ENCODE measurements around the gene HOXB13. TPM values are rescaled to one million over a fixed set of nuclear protein-coding genes. Genes with fewer than 3 reads are reported as not detected.

The HOXB13 gene
- total and polyA plus RNA-seq, 2 donors from 2014 or later: not detected

DNA sequence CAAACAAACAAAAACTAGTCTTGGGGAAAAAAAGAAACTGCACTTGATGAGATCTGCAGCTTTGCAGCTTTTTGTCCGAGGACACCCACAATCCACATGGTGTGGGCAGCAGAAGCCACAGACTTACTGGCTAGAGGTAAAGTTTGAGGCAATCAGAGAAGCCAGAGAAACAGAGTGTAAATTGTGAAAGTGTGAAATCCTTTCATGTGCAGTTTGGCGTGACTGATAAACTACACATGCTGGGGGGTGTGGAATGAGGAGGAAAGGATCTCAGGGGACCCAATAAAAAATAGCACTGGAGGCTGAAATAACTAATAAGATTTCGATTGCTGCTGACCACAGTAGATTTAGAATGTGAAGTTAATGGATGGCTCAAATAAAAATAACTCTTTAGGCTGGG is 42.4 kb upstream of the HOXB13 start:
- FAIRE-seq (no peak), DNase-seq (peak in 1 of 5 donors; percentile 3)
- Histone ChIP-seq H3K4me3 (ENCODE audit: low read length in 3 of 3) (no peak overlapping the region), H3K9me3 (ENCODE audit: control insufficient read depth in 2 of 3, insufficient read depth in 1 of 3, low read length in 3 of 3) (peaks cover 0 to 3% (median 0%) of the 10 kb centered on the region in 3 donors), H3K9ac (ENCODE audit: low read length in 3 of 3) (no peak overlapping the region), H3K4me1 (ENCODE audit: control insufficient read depth in 2 of 3, insufficient read depth in 2 of 3, low read depth in 1 of 3, low read length in 3 of 3) (no peaks in the 10 kb centered on the region), H3K27ac (ENCODE audit: low read depth in 2 of 2, low read length in 2 of 2) (no peak overlapping the region), H3K36me3 (ENCODE audit: control insufficient read depth in 2 of 3, insufficient read depth in 3 of 3, low read length in 3 of 3) (no peaks in the 10 kb centered on the region), H3K27me3 (ENCODE audit: control insufficient read depth, insufficient read depth, low read length) (no peaks in the 10 kb centered on the region)
- no peak for TF ChIP-seq CTCF (IDR thresholded peaks at IDR 0.05; ENCODE audit: borderline replicate concordance, extremely low read depth, insufficient read depth)
- intact Hi-C loops (cut with DNase I): no loop called here

DNA sequence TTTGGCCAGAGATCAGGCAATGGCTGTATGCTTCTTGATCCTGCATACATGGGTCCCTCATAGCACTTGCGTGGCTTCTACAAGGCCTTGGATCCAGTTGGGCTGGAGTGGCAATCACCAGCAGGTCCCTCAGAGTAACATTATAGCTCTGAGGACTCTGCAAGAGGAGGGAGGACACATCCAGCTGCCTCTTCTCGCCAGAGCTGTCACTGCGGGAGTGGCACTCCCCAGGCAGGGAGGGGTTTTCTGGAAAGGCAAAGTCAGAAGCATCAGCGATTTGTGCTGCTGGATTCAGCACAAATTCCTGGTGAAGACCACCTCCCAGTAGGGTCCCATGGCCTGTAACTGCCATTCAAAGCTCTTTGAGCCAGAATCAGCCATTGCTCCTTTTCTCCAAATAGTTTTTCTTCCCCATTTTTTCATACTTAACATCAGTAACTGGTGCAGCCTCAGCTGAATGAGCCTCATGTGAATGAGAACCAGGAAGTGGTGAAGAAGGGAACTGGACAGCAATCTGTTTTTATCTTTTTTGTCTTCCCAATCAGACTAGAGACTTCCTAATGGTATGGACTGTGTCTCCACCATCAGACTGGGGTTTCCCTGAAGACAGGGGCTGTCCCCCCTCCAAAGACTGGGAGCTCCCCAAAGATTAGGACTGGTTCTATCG is 40.6 kb upstream of the HOXB13 start:
- intact Hi-C loops (cut with DNase I): no loop called here
- DNase-seq (peak in 3 of 5 donors; percentile 11 to 42 (median 37)), FAIRE-seq (no peak)
- Histone ChIP-seq H3K9me3 (ENCODE audit: control insufficient read depth in 2 of 3, insufficient read depth in 1 of 3, low read length in 3 of 3) (no peaks in the 10 kb centered on the region), H3K36me3 (ENCODE audit: control insufficient read depth in 2 of 3, insufficient read depth in 3 of 3, low read length in 3 of 3) (no peaks in the 10 kb centered on the region), H3K4me3 (ENCODE audit: low read length in 3 of 3) (no peak overlapping the region), H3K4me1 (ENCODE audit: control insufficient read depth in 2 of 3, insufficient read depth in 2 of 3, low read depth in 1 of 3, low read length in 3 of 3) (no peaks in the 10 kb centered on the region), H3K9ac (ENCODE audit: low read length in 3 of 3) (no peak overlapping the region), H3K27ac (ENCODE audit: low read depth in 2 of 2, low read length in 2 of 2) (no peak overlapping the region), H3K27me3 (ENCODE audit: control insufficient read depth, insufficient read depth, low read length) (no peaks in the 10 kb centered on the region)
- no peak for TF ChIP-seq CTCF (IDR thresholded peaks at IDR 0.05; ENCODE audit: borderline replicate concordance, extremely low read depth, insufficient read depth)

GRCh38 chr17:48767263-48767774 is 38.8 kb upstream of the HOXB13 start:
- FAIRE-seq (no peak), DNase-seq (peak in 1 of 5 donors; percentile 8)
- no peak overlapping the region for H3K27ac ChIP-seq (ENCODE audit: low read depth in 2 of 2, low read length in 2 of 2)
- no peak for TF ChIP-seq CTCF (IDR thresholded peaks at IDR 0.05; ENCODE audit: borderline replicate concordance, extremely low read depth, insufficient read depth)
- no peaks in the 10 kb centered on the region for H3K4me1 ChIP-seq (ENCODE audit: control insufficient read depth in 2 of 3, insufficient read depth in 2 of 3, low read depth in 1 of 3, low read length in 3 of 3)
- intact Hi-C loops (cut with DNase I): no loop called here
- no peak overlapping the region for H3K9ac ChIP-seq (ENCODE audit: low read length in 3 of 3)
- H3K9me3 ChIP-seq (ENCODE audit: control insufficient read depth in 2 of 3, insufficient read depth in 1 of 3, low read length in 3 of 3): no peaks in the 10 kb centered on the region
- H3K27me3 ChIP-seq (ENCODE audit: control insufficient read depth, insufficient read depth, low read length): peaks cover 2% of the 10 kb centered on the region
- no peak overlapping the region for H3K4me3 ChIP-seq (ENCODE audit: low read length in 3 of 3)
- H3K36me3 ChIP-seq (ENCODE audit: control insufficient read depth in 2 of 3, insufficient read depth in 3 of 3, low read length in 3 of 3): no peaks in the 10 kb centered on the region
